ENCODE measurements around the gene MAGI1.

MAGI1 gene

GRCh38 chr3:65777050-65777449, 261.7 kb downstream of the MAGI1 start:
- Histone ChIP-seq H3K4me3 (replicated peaks; ENCODE audit: insufficient read depth, low read length) (no peak overlapping the region), H3K27me3 (ENCODE audit: insufficient read depth, poor library complexity, severe bottlenecking) (no peaks in the 10 kb centered on the region), H3K27ac (replicated peaks) (no peak overlapping the region)
- DNase-seq (ENCODE audit: low read depth in 1 of 2, low spot score in 1 of 2), result no peak
- no peak for TF ChIP-seq POLR2AphosphoS5 (IDR thresholded peaks at IDR 0.05; ENCODE audit: low read depth)
- no peak for TF ChIP-seq SPI1 (IDR thresholded peaks at IDR 0.05; ENCODE audit: borderline replicate concordance, low read depth)
- no peak for TF ChIP-seq GABPA (IDR thresholded peaks at IDR 0.05; ENCODE audit: low read depth)
- no peak for TF ChIP-seq REST (IDR thresholded peaks at IDR 0.05; ENCODE audit: insufficient replicate concordance, low read depth)
- TF ChIP-seq CTCF (IDR thresholded peaks at IDR 0.05; ENCODE audit: insufficient read depth, low read length), result no peak

- H3K27me3 ChIP-seq (ENCODE audit: insufficient read depth, poor library complexity, severe bottlenecking), result no peaks in the 10 kb centered on the region
- H3K27ac ChIP-seq (replicated peaks), result no peak overlapping the region
- no peak for TF ChIP-seq SPI1 (IDR thresholded peaks at IDR 0.05; ENCODE audit: borderline replicate concordance, low read depth)
- no peak for TF ChIP-seq GABPA (IDR thresholded peaks at IDR 0.05; ENCODE audit: low read depth)
- TF ChIP-seq CTCF (IDR thresholded peaks at IDR 0.05; ENCODE audit: insufficient read depth, low read length), result no peak
- TF ChIP-seq POLR2AphosphoS5 (IDR thresholded peaks at IDR 0.05; ENCODE audit: low read depth), result no peak
- no peak for TF ChIP-seq REST (IDR thresholded peaks at IDR 0.05; ENCODE audit: insufficient replicate concordance, low read depth)
- H3K4me3 ChIP-seq (replicated peaks; ENCODE audit: insufficient read depth, low read length), result no peak overlapping the region
- DNase-seq (ENCODE audit: low read depth in 1 of 2, low spot score in 1 of 2), result no peak
Measured at GRCh38 chr3:65776494-65776893, 262.2 kb downstream of the MAGI1 start.

- TF ChIP-seq SPI1 (IDR thresholded peaks at IDR 0.05; ENCODE audit: borderline replicate concordance, low read depth) (no peak), REST (IDR thresholded peaks at IDR 0.05; ENCODE audit: insufficient replicate concordance, low read depth) (no peak), GABPA (IDR thresholded peaks at IDR 0.05; ENCODE audit: low read depth) (no peak), POLR2AphosphoS5 (IDR thresholded peaks at IDR 0.05; ENCODE audit: low read depth) (no peak), CTCF (IDR thresholded peaks at IDR 0.05; ENCODE audit: insufficient read depth, low read length) (no peak)
- H3K27ac ChIP-seq (replicated peaks), result no peak overlapping the region
- no peaks in the 10 kb centered on the region for H3K27me3 ChIP-seq (ENCODE audit: insufficient read depth, poor library complexity, severe bottlenecking)
- DNase-seq (ENCODE audit: low read depth in 1 of 2, low spot score in 1 of 2), result no peak
- no peak overlapping the region for H3K4me3 ChIP-seq (replicated peaks; ENCODE audit: insufficient read depth, low read length)
Measured at GRCh38 chr3:65776081-65776480, 262.6 kb downstream of the MAGI1 start.

Data from HL-60 (cell line).